ENCODE data around the gene SKIC2.

GRCh38 chr6:31928672-31928939, 30.4 kb upstream of the SKIC2 start:
- TF ChIP-seq POLR2A (IDR thresholded peaks at IDR 0.05; ENCODE audit: borderline replicate concordance, extremely low read depth, insufficient read depth, insufficient read length) (no peak), REST (IDR thresholded peaks at IDR 0.05; ENCODE audit: low read depth) (no peak), POLR2AphosphoS5 (IDR thresholded peaks at IDR 0.05; ENCODE audit: low read depth, low read length) (no peak), SIN3A (IDR thresholded peaks at IDR 0.05; ENCODE audit: low read depth) (no peak)

All from HCT116 (cell line).